Stimulated activated naive CD8-positive, alpha-beta T cell treated with anti-CD3 and anti-CD28 coated beads, Interleukin-15, Interleukin-2, amounts not matched to agents 100 U/mL and 50 U/mL, for 24 hours (primary cell): ENCODE results near the gene MUC4.
"Not testable (repeated sequence)": the region's sequence is repeated elsewhere in the genome, so short reads cannot be mapped to it uniquely, and the experiment has no call there.

Source experiments
- ATAC-seq: fragments of 150-1000 bp; cut with Tn5 transposase; one replicate; pipeline ENCODE4 v1.10.0; 2021
- DNase-seq: peaks from one replicate; pipeline ENCODE4 v3.0.0; 2021

MUC4 gene

DNA sequence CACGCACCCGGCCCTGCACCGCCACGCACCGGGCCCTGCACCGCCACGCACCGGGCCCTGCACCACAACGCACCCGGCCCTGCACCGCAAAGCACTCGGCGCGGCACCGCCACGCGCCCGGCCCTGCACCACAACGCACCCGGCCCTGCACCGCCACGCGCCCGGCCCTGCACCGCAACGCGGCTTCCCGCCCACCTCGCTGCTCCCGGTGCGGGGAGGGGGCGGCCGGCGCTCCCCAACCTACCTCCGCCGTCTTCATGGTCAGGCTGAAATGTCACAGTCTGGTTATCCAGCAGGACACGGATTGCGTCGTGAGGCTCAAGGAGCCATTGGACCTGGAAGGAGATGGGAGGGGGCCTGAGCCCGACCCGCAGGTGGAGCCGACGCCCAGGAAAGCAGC, 49.1 kb downstream of the MUC4 start:
- no peak for ATAC-seq

DNA sequence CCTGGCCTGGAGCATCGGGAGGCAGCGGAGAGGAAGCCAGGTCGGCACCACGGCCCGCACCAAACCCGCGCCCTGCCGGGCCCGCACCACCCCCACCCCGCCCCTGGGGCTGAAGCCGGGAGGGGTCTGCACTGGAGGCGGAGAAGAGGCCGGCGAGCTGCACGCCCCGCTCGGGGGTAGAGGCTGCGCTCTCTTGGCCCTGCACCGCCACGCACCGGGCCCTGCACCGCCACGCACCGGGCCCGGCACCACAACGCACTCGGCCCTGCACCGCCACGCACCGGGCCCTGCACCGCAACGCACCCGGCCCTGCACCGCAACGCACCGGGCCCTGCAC, 49.5 kb downstream of the MUC4 start:
- ATAC-seq (no peak), DNase-seq (no peak)

More for the DNA sequence above, 49.1 kb downstream of the MUC4 start:
- DNase-seq = no peak

DNA sequence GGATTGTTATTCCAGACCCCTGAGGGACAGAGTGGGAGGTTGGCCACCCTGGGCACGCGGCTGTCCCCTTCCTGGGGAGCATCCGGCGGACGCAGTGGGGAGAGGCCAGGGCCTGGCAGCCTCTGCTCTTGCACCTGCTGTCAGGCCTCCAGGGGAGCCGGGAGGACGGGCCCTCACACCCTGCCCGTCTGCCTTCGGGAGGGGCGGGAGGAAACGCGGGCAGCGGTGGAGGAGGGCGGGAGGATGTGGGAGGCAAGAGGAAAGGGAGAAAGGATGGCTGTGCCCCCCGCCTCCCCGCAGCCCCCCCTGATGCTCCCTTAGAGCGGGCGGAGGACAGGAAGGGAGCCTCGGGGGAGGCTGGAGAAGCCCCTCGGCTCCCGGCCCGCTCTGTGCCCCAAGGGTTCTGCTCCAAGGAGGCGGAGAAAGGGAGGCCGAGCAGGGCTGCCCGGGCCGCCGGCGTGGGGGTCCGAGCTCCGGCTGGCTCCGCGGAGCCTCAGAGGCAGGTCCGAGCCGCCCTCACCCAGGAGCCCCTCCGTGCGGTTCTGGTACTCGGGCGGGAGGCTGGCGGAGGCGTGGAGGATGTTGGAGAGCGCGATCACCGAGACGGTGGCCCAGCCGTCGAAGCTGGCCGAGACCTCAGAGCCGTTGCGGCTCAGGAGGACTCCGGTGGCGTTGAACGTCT, 50.0 kb downstream of the MUC4 start:
- ATAC-seq = no peak
- no peak for DNase-seq

DNA sequence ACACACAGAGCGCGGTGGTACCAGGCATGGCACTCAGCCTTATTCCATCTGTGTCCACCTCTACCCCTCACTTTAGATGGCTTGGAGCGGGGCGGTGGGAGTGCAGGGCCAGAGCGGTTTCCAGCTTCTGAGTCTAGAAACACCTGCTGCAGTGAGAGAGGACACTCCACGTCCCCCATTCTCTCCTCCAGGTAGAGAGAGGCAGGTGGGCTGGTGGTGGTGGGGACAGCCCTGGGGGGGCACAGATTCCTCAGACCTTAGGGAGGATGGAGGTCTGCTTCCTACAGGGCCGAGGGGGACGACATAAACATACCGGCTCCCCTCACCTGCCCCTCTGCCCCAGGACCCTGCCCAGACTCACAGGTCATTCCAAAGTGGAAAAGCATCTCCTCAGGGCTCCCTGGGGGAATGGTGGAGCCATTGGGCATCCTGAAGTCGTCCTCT, 50.6 kb downstream of the MUC4 start:
- ATAC-seq (no peak), DNase-seq (no peak)

DNA sequence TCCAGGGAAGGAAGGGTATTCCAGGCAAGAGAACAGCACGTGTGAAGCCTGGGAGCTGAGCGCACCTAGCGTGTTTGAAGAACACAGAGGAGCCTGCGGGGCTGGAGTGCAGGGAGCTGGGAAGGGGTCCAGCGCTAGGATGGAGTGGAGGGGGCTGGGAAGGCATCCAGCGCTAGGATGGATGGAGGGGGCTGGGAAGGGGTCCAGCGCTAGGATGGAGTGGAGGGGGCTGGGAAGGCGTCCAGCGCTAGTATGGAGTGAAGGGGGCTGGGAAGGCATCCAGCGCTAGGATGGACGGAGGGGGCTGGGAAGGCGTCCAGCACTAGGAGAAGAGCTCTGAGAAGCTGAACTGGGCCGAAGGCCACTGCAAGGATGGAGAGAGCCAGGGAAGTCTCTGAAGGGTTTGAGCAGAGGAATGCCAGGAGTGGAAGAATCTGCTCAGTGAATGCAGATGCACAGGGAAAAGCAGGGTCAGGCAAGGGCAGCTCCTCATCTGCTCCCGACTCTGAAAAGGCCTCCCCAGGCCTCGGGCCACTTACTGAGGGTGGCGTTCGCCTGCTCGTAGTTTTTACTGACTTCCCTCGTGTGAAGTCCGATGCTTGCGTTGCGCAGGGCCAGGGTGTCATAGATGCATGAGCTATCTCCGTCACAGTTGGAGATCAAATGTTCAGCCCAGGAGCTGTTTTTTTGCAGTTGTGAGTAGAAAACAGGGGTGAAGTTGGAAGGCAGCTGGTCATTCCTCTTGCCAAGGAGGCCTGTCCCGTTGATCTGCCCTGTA, 51.2 kb downstream of the MUC4 start:
- ATAC-seq (no peak), DNase-seq (no peak)

DNA sequence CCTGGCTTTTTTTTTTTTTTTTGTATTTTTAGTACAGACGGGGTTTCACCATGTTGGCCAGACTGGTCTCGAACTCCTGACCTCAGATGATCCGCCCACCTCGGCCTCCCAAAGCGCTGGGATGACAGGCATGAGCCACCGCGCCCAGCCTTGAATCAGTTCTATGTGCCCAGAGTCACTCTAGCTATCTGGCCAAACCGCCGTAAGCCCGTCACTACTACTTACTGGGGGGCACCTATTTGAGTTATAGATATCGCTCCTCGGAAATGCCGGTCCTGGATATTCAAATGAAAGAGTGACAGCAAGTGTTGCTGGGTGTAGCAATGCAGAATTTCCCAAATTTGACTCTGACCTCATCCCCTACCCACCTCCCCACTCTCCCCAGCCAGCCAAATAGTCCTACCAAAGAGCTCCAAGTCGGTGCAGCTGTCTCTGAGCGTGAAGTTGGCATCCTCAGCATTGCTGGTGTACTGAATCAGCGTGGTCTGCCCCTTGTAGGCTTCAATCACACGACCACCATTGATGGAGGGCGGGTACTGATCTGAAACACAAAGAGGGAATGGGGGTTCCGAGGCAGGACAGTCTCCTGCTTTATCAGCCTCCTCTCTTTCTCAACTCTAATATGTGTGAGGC, 52.9 kb downstream of the MUC4 start:
- DNase-seq = no peak
- ATAC-seq = no peak

DNA sequence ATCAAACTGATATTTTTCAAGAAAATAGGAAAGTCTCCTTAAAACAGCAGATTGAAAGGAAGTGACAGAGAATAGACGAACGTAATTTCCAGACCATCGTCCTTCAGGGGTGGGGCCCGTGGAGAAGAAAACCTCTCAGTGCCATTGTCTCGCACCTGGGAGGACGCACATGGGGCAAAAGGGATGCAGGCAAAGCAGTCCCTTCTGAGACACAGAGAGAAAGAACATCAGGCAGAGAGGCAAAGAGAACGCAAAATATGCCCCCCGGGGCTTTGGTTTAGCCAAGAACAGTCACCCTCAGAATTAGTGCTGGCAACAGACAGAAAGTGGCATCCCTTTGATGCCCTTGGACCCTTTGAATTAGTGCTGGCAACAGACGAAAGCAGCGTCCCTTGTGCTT, 53.9 kb downstream of the MUC4 start:
- no peak for ATAC-seq
- no peak for DNase-seq

DNA sequence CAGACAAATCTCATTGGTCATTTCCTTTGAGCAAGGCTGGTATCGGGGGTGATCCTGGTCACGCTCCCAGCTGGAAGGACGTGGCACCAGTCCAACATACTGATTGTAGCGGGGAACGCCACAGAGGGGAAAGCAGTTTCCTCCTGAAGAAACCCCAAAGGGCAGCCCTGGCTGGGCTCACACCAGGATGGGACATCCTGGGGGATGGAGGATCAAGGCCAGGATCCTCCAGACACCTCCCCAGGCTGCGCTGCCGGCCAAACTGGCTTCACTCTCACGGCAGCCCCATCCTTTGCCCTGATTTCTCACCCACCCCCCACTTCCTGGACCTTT, 54.3 kb downstream of the MUC4 start:
- ATAC-seq = no peak
- DNase-seq = no peak

DNA sequence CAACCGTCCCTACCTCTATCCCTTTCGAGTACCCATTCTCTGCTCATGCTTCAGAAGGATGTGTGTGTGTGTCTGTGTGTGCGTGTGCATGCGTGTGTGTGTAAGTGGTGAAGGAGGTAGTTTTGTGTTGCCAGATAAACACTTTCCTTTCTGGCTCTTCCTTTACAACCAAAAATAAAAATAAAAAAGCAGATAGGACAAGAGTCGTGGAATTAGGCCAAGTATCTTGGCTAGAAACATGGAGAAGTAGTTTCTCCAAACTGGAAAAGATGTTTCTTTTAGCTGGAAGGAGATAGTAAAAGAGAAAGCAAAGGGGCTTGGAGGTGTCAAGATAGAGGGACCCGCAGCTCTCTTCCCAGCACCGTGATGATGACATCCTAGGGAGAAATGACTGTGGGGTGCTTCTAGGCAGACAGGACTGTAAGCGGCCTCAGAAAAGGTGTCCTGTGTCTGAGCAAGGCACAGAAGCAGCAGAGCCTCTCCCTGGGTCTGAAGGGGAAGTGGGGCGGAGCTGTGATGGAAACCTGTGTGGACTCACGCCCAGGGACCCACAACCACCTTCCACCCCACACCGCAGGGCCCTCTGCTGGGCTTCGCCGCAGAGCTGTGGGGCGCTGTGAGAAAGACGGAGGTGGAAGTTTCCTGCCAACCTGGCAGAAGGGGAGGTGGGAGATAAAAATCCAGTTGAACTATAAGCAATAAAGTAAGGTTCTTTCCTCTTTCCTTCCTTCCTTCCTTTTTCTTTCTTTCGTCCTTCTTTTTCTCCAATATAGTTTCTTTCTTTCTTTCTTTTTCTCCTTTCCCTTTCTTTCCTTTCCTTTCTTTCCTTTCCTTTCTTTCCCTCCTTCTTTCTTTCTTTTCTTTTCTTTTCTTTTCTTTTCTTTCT, 55.7 kb downstream of the MUC4 start:
- ATAC-seq (no peak), DNase-seq (no peak)

DNA sequence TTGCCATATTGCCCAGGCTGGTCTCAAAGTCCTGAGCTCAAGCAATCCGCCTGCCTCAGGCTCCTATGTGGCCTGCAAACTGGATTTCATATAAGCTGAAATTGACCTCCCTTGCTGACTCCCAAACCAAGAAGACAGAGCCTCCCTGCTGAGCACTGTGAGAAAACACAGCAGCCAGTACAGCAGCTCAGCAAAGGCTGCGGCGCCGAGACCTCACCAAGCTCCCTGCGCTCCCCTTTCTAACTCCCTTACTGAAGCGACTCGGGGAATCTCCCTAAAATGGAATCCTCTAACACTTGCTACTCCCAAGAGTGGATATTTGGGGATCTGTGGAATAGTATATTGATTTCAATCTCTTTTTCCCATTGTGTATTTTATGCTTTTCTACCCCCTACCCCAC, 56.3 kb downstream of the MUC4 start:
- no peak for ATAC-seq
- no peak for DNase-seq

DNA sequence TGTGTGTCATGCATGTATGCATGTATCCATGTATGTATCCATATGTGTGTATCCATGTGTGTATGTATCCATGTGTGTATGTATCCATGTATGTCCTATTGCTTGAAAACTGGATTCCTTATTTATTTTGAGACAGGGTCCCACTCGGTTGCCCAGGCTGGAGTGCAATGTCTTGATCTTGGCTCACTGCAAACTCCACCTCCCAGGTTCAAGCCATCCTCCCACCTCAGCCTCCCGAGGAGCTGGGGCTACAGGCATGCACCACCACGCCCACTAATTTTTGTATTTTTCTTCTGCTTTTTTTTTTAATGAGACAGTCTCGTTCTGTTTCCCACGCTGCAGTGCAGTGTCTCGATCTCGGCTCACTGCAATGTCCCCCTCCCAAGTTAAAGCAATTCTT, 56.8 kb downstream of the MUC4 start:
- DNase-seq (no peak), ATAC-seq (no peak)

DNA sequence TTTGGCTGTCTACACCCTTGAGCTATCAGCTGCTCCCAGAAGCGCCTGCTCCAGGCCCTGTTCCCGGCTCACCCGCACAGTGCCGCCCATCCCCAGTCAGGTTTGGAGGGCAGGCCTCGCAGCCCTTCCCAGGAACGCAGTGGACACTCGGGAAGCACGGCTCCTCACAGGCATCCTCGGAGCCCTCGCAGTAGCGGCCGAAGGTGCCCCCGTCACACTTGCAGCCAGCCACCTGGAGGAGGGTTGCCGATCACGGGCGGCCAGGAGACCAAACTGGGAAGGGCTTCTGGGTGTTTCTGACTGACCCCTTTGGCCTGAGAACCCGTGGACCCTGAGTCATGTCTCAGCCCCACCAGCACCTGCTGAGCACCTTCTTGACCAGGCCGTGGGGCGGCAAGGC, 57.6 kb downstream of the MUC4 start:
- no peak for DNase-seq
- no peak for ATAC-seq

DNA sequence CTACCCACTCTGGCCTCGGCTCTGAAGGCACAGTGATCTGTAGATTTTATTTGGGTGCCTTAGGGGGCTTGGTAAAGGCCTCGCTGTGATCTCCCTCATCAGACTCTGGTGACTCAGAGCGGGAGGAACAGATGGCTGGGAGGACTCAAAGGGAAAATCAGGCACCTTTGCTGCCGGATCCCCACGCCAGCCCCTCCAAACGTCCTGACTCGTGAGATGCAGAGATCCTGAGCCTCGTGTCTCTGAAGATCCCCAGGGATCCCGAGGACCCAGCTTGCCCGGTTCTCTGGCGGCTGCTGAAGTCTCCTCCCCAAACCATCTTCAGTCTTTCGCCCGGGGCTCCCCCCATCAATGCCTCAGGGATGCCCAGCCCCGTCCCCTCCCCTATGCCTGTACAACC, 58.1 kb downstream of the MUC4 start:
- DNase-seq = no peak
- no peak for ATAC-seq

DNA sequence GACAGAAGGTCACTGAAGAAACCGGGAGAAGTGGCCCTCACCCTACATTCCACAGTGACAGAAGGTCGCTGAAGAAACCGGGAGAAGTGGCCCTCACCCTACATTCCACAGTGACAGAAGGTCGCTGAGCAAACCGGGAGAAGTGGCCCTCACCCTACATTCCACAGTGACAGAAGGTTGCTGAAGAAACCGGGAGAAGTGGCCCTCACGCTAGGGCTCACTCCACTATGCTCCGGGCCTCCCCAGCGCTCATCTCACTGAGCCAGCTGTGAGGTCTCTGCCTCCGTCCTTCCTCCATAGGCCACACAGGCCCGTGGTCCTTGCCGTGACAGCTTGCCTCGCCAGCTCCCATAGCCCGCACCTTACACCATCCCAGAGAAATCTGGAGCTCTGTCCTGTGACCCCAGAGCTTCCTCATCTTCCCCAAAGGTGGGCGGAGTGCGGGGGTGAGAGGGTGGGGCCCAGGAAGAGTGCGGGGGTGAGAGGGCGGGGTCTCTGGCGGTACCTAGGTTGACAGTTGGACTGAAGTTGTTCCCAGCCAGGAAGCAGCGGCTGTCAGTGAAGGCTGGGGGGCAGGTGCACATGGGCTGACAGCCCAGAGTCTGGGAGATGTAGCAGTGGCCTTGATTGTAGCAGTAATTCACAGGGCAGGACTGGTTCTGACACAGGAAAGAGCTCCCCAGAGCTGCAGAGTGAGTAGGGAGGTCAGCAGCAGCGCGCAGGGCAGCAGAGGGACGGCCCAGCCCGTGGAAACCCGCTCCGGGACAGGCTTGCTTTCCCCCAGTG, 59.0 kb downstream of the MUC4 start:
- DNase-seq (no peak), ATAC-seq (no peak)

DNA sequence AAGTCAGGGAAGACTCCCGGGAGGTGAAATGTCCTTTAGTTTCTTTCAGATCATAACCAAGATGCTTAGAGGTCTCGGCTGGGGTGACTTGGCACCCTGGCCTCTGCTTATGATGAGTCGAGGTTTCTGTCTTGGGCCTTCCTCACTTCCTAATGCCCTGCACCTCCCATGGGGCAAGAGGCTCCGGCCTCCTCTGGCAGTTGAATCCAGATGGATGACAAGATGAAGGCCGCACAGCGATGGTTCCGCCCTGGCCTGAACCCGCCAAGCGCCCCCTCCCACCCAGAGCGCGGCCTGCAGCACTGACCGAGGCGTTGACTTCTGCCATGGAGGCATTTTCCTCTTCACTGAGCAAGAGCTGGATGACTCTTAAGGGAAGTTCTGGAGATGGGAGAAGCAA, 59.7 kb downstream of the MUC4 start:
- ATAC-seq (no peak), DNase-seq (no peak)

DNA sequence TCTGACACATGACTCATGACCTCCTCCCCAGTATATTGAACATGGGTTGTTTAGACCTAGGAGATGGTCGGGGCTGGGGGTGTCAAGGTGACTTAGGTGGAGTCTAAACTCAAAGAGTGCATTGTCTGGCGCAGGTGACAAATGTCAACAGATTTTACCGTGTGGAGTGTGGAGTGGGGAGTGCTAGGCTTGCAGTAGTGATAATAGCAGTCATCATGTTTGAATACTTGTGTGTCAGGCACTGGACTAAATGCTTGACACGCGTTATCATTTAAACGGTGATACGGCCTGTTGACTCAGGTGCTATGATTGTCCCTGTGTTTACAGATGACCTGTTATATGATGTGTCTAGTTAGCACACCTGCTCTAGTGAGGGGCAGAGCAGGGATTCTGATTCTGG, 60.2 kb downstream of the MUC4 start:
- no peak for DNase-seq
- ATAC-seq = no peak

DNA sequence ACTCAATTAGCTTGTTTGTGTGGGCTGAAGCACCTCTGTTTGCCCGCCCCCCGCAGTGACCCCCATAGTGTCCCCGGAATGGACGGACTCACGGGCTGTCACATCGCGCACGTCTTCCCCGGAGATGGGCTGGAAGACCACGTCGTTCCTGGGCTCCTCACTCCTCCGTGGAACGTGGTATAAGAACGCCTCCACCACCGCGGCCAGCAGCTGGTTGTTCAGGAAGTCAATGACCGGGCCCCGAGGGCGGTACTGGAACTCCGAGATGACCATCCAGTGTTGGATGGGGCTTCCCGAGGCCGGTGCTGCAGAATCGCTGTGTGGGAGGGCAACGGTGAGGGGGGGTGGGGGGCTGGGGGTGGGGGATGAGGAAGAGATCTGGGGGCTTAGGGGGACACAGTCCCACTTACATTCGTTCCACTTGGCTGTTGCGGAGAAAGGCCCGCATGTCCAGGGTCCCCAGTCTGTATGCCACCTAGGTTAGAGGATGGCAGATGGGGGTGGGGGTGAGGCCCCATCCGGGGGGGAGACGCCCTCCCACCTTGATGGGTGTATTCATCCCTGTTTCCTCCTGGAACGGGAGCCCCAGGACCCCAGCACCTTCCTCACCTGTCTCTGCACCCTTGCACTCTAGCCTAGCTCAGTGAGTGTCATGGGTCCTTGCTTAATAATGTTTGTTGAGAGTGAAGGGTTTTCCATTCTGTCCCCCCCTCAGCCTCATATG, 60.8 kb downstream of the MUC4 start:
- no peak for DNase-seq
- no peak for ATAC-seq

DNA sequence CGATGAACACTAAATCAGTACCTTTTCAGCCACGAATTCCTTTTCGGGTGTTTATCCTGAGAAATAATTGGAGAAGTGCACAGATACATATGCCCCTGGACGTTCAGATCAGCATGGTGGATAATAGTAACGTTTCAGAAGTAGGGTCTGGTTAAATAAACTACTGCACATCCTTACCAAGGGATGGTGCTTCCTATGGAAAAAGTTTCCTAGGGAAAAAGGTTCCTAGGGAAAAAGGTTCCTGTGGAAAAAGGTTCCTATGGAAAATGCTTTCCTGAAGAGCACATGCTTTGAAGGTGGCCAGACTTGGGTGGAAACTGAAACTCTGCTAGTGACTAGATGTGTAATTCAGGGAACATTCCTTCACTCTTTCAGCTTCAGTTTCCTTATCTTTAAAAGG, 62.6 kb downstream of the MUC4 start:
- ATAC-seq, DNase-seq: not testable (repeated sequence)

DNA sequence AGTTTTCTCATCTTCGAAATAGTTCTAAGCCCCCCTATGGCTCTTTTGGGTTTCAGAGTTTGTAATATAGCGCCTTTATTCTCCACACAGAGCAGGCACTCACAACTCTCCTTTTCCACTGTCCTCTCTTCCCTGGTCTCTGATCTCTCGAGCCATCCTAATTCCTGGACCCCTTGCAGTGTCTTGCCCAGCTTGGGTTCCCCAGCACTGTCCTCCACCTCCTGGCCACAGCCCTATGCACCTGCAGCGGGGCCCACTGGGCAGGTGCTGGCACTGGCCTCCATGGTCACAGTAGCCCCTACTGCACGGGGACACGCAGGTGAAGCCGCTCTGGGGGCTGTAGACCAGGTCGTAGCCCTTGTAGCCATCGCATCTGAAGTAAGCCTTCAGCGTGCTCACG, 63.1 kb downstream of the MUC4 start:
- ATAC-seq (no peak), DNase-seq (no peak)

DNA sequence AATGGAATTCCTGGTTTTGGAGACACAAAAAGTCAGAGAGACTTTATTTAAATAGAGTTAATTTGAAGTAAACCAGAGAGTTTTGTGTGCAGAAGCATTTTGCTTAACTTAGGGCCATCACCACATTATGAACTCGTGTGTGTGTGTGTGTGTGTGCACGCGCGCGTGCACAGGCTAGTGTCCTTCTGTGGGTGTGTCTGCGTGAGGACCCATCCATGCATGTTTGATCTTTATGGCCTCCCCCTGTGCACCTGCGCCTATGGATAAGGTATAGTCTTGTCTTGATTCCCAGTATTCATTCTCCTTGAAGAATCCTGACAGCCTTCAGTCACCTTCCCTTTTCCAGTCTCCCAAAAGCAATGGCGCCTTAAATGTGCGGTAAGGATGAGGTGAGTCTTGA, 65.0 kb downstream of the MUC4 start:
- no peak for DNase-seq

DNA sequence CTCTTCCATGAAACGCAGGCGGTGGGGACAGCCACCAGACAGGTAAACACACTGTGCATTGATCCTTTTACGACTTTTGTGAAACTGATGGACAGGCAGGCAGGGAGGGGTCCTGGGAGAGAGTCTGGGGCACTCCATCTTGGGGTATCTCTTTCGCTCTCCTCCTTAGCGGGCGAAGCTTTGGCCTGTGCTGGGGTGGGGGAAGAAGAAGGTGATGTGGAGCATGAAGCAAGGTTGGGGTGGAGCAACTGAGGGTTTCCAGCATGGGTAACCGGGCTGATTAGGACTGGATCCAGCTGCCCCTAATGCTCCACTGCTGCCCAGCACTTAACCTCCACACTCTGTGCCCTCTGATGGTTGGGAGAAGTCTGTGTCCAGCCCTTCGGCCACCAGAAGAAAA, 65.4 kb downstream of the MUC4 start:
- ATAC-seq = no peak

More for the DNA sequence above, 65.0 kb downstream of the MUC4 start:
- no peak for ATAC-seq

More for the DNA sequence above, 65.4 kb downstream of the MUC4 start:
- DNase-seq = no peak
